HepG2 (cell line): ENCODE results near the gene HEMK1. TPM values are rescaled to one million over a fixed set of nuclear protein-coding genes. Genes with fewer than 3 reads are reported as not detected.

Source experiments
- AHR ChIP-seq: IDR thresholded peaks from 2 replicates; pipeline ENCODE4 v1.6.1; 2018; ENCODE audit warnings: missing genetic modification reagents, missing compliant biosample characterization
- ARID4A ChIP-seq: sonication (generic); formaldehyde crosslinking; IDR thresholded peaks from 2 replicates; pipeline ENCODE4 v1.5.0; 2020; ENCODE audit warnings: mild to moderate bottlenecking, missing genetic modification reagents, borderline replicate concordance
- ATF3 ChIP-seq: sonication (generic); formaldehyde crosslinking; IDR thresholded peaks from 2 replicates; pipeline ENCODE4 v1.4.0; 2020; ENCODE audit warnings: missing genetic modification reagents
- CCAR2 ChIP-seq: fragments of 200-400 bp; formaldehyde crosslinking; optimal IDR thresholded peaks from 2 replicates; pipeline ENCODE3; 2018; ENCODE audit warnings: low read depth, mild to moderate bottlenecking, low read length, moderate library complexity
- HIVEP1 ChIP-seq: sonication (generic); formaldehyde crosslinking; IDR thresholded peaks from 2 replicates; pipeline ENCODE4 v1.4.0; 2020; ENCODE audit warnings: mild to moderate bottlenecking, missing genetic modification reagents
- HOXD1 ChIP-seq: sonication (generic); formaldehyde crosslinking; IDR thresholded peaks from 2 replicates; pipeline ENCODE4 v1.5.0; 2020; ENCODE audit warnings: missing genetic modification reagents
- IKZF1 ChIP-seq: fragments of 450-650 bp; IDR thresholded peaks from 2 replicates; pipeline ENCODE4 v1.7.1; 2016
- JUN ChIP-seq: sonication (generic); formaldehyde crosslinking; IDR thresholded peaks from 2 replicates; pipeline ENCODE4 v1.4.0; 2020; ENCODE audit warnings: mild to moderate bottlenecking, missing genetic modification reagents
- KDM2A ChIP-seq: sonication (generic); formaldehyde crosslinking; IDR thresholded peaks from 2 replicates; pipeline ENCODE4 v1.4.0; 2020; ENCODE audit warnings: low read depth, missing genetic modification reagents, borderline replicate concordance
- NCOA5 ChIP-seq: sonication (generic); formaldehyde crosslinking; IDR thresholded peaks from 2 replicates; pipeline ENCODE4 v1.4.0; 2020; ENCODE audit warnings: missing genetic modification reagents
- NFATC3 ChIP-seq: sonication (generic); formaldehyde crosslinking; IDR thresholded peaks from 2 replicates; pipeline ENCODE4 v1.5.1; 2020; ENCODE audit warnings: mild to moderate bottlenecking, missing genetic modification reagents
- PRPF4 ChIP-seq: fragments of 200-400 bp; formaldehyde crosslinking; IDR thresholded peaks from 2 replicates; pipeline ENCODE4 v1.6.1; 2016; ENCODE audit warnings: low read length, low read depth; ENCODE audit not compliant: poor library complexity, severe bottlenecking
- REL ChIP-seq: sonication (generic); formaldehyde crosslinking; conservative IDR thresholded peaks from 2 replicates; pipeline ENCODE4 v1.8.0; 2022; ENCODE audit warnings: mild to moderate bottlenecking, missing genetic modification reagents, moderate library complexity
- RFX3 ChIP-seq: IDR thresholded peaks from 2 replicates; pipeline ENCODE4 v1.6.1; 2016; ENCODE audit warnings: missing biosample characterization, missing genetic modification reagents
- SATB2 ChIP-seq: sonication (generic); formaldehyde crosslinking; IDR thresholded peaks from 2 replicates; pipeline ENCODE4 v1.5.0; 2020; ENCODE audit warnings: missing genetic modification reagents
- ZBTB1 ChIP-seq: sonication (generic); formaldehyde crosslinking; IDR thresholded peaks from 2 replicates; pipeline ENCODE4 v1.4.0; 2020; ENCODE audit warnings: missing genetic modification reagents, borderline replicate concordance
- ZNF30 ChIP-seq: sonication (generic); formaldehyde crosslinking; IDR thresholded peaks from 2 replicates; pipeline ENCODE4 v1.5.0; 2020; ENCODE audit warnings: mild to moderate bottlenecking, missing genetic modification reagents
- ZNF329 ChIP-seq: sonication (generic); formaldehyde crosslinking; IDR thresholded peaks from 2 replicates; pipeline ENCODE4 v1.9.0; 2021; ENCODE audit warnings: low read depth, mild to moderate bottlenecking, missing genetic modification reagents
- ZNF343 ChIP-seq: sonication (generic); formaldehyde crosslinking; IDR thresholded peaks from 2 replicates; pipeline ENCODE4 v1.4.0; 2020; ENCODE audit warnings: mild to moderate bottlenecking, missing genetic modification reagents
- ZNF382 ChIP-seq: sonication (generic); formaldehyde crosslinking; IDR thresholded peaks from 2 replicates; pipeline ENCODE4 v1.5.0; 2020; ENCODE audit warnings: missing genetic modification reagents, mild to moderate bottlenecking, borderline replicate concordance
- ZNF432 ChIP-seq: sonication (generic); formaldehyde crosslinking; IDR thresholded peaks from 2 replicates; pipeline ENCODE4 v1.5.0; 2020; ENCODE audit warnings: missing genetic modification reagents, mild to moderate bottlenecking, borderline replicate concordance
- ZNF501 ChIP-seq: sonication (generic); formaldehyde crosslinking; IDR thresholded peaks from 2 replicates; pipeline ENCODE4 v1.5.1; 2020; ENCODE audit warnings: mild to moderate bottlenecking, moderate library complexity, missing genetic modification reagents
- ZNF674 ChIP-seq: sonication (generic); formaldehyde crosslinking; IDR thresholded peaks from 2 replicates; pipeline ENCODE4 v1.5.0; 2020; ENCODE audit warnings: low read depth, mild to moderate bottlenecking, missing genetic modification reagents
- ZNF713 ChIP-seq: sonication (generic); formaldehyde crosslinking; IDR thresholded peaks from 2 replicates; pipeline ENCODE4 v1.4.0; 2020; ENCODE audit warnings: mild to moderate bottlenecking, missing genetic modification reagents
- ZNF768 ChIP-seq: sonication (generic); formaldehyde crosslinking; IDR thresholded peaks from 2 replicates; pipeline ENCODE4 v1.4.0; 2020; ENCODE audit warnings: missing genetic modification reagents
- ZNF792 ChIP-seq: IDR thresholded peaks from 2 replicates; pipeline ENCODE4 v1.6.1; 2016
- ZSCAN12 ChIP-seq: sonication (generic); formaldehyde crosslinking; IDR thresholded peaks from 2 replicates; pipeline ENCODE4 v1.9.0; 2021; ENCODE audit warnings: mild to moderate bottlenecking, missing genetic modification reagents
- polyA plus RNA-seq, 8 experiments: library from polyadenylated mRNA; depleted of rRNA in 3 of 8; stranded (reverse) in 7 of 8; unstranded in 1 of 8; fragments of >200 nt; fragmentation: Illumina TruSeq in 4 of 8; extraction: Trizol in 4 of 8; gene quantifications; 2 replicates each; pipeline versions ENCODE4 v1.2.1 to v1.2.3, GENCODE V29; 2011 to 2016; ENCODE audit warnings: low read depth in 4 of 8, missing spikeins in 1 of 8, mixed read lengths in 1 of 8; ENCODE audit not compliant: insufficient read depth in 1 of 8
- total RNA-seq, 5 experiments: library from RNA; depleted of rRNA; stranded (reverse); fragments of >200 nt; fragmentation: Illumina TruSeq; extraction: Trizol; gene quantifications; 2 replicates each; pipeline ENCODE4 v1.2.3, GENCODE V29; 2016; ENCODE audit warnings: low read depth in 1 of 5

HEMK1 gene
- total and polyA plus RNA-seq, 2 of the 13 experiments (the other 11 are each of a cell fraction or from before 2014, with no cell fraction given): 9.8 to 12.6 TPM

DNA sequence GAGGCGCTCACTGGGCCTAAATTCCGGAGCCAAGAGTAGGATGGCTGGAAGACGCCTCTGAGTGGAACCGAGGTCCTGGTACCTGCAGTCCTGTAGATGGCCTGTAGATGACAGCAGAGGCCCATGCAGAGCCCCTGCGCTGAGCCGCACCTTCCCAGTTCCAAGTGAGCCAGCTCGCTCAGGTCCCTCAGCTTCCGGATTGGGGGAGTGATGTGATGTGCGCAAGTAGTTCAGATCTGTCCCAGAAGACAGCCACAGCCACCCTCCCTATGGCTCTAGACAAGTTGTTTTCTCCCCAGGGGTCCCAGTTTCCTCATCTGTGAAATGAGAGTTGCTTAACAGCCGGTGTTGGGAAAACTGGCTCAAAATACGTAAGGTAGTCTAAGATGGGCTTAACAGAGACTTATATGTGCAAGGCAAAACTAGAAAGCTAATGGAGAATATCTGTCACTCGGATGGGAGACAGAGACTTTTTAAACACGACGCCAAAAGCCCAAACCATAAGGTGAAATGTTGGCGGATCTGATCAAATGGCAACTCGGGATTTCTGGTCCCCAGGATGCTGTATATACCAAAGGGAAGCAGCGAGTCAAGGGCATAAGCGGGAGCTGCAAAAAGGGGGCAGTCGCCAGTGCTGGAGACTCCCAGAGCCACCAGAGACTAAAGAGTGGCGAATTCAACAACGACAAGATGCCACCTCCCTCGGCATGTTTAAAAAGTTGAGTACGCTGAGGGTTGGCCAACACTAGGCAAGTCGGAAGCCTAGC is 46.9 kb downstream of the HEMK1 start (continued):
- no peak for TF ChIP-seq ZNF382 (CRISPR knock-in tag)
- no peak for TF ChIP-seq JUN
- no peak for TF ChIP-seq REL (CRISPR knock-in tag)
- TF ChIP-seq PRPF4: no peak
- TF ChIP-seq ZNF432 (CRISPR knock-in tag): no peak
- TF ChIP-seq ZNF768 (CRISPR knock-in tag): 0 out of 2 replicates have a peak, but pooled peaks have one; percentile 24
- no peak for TF ChIP-seq CCAR2
- no peak for TF ChIP-seq AHR (CRISPR knock-in tag)
- TF ChIP-seq RFX3 (CRISPR knock-in tag): no peak
- TF ChIP-seq ARID4A: 0 out of 2 replicates have a peak, but pooled peaks have one; percentile 11
- TF ChIP-seq SATB2: no peak
- no peak for TF ChIP-seq ZNF674 (CRISPR knock-in tag)
- no peak for TF ChIP-seq ZNF329 (CRISPR knock-in tag)
- TF ChIP-seq NCOA5 (CRISPR knock-in tag): no peak
- no peak for TF ChIP-seq HOXD1 (CRISPR knock-in tag)
- TF ChIP-seq HIVEP1 (CRISPR knock-in tag): no peak
- TF ChIP-seq ZBTB1 (CRISPR knock-in tag): no peak
- 0 out of 2 replicates have a peak, but pooled peaks have one; percentile 44 for TF ChIP-seq ZNF501 (CRISPR knock-in tag)
- no peak for TF ChIP-seq ZNF343
- no peak for TF ChIP-seq ZNF30
- peak; percentile 55; the same call in 1 of the 2 replicates for TF ChIP-seq KDM2A (CRISPR knock-in tag)
- no peak for TF ChIP-seq ZNF792 (CRISPR knock-in tag)
- TF ChIP-seq ZNF713 (CRISPR knock-in tag): no peak
- no peak for TF ChIP-seq IKZF1
- TF ChIP-seq ATF3: no peak
- TF ChIP-seq ZSCAN12: no peak
- TF ChIP-seq NFATC3 (CRISPR knock-in tag): no peak
